Prostate gland (tissue), 2 donors: Measurements from ENCODE around the gene TELO2.

ENCODE experiments used
- POLR2A ChIP-seq: fragments of 450-650 bp; IDR thresholded peaks from one replicate; pipeline ENCODE4 v1.6.1; 2016; ENCODE audit warnings: antibody characterized with exemption, mild to moderate bottlenecking
- POLR2AphosphoS5 ChIP-seq: sonication (generic); formaldehyde crosslinking; IDR thresholded peaks from one replicate; pipeline ENCODE4 v1.6.1; 2017; ENCODE audit warnings: antibody characterized with exemption
- TF ChIP-seq, protein P1 (sequence below), 4 experiments: fragments of 200-600 bp in 2 of 4; fragments of 450-650 bp in 2 of 4; sonication (generic) in 2 of 4; IDR thresholded peaks; 1 replicate in 3 of 4; 2 replicates in 1 of 4; pipeline ENCODE4 v1.5.1; 2016 to 2019; ENCODE audit warnings: antibody characterized with exemption in 4 of 4, mild to moderate bottlenecking in 2 of 4, moderate library complexity in 2 of 4

DNA sequence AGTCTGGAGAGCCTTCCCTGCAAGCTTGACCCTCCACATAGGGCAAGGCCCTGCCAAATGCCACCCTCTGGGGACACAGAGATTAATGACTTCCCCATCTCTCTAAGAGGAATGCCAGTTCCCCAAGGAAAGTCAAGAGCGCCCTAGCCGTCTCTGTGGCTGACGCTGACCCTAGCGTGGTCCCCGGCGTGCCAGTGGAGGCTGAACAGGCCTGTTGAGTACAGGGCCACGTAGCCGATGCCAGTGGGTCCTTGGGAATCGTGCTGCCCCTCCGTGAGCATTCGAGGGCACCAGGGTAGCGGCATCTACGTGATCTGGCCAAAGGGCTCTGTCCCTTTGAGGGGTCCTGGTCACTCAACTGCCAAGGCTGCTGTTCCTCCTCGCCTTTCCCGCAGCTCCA lies 57.5 kb downstream of the TELO2 start:
- no peak for TF ChIP-seq POLR2A
- TF ChIP-seq, protein P1, sequence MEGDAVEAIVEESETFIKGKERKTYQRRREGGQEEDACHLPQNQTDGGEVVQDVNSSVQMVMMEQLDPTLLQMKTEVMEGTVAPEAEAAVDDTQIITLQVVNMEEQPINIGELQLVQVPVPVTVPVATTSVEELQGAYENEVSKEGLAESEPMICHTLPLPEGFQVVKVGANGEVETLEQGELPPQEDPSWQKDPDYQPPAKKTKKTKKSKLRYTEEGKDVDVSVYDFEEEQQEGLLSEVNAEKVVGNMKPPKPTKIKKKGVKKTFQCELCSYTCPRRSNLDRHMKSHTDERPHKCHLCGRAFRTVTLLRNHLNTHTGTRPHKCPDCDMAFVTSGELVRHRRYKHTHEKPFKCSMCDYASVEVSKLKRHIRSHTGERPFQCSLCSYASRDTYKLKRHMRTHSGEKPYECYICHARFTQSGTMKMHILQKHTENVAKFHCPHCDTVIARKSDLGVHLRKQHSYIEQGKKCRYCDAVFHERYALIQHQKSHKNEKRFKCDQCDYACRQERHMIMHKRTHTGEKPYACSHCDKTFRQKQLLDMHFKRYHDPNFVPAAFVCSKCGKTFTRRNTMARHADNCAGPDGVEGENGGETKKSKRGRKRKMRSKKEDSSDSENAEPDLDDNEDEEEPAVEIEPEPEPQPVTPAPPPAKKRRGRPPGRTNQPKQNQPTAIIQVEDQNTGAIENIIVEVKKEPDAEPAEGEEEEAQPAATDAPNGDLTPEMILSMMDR (IDR thresholded peaks at IDR 0.05) = no peak
- TF ChIP-seq POLR2AphosphoS5 = no peak
